HG03558 (cell line): ENCODE measurements around the gene ALKBH3.
A peak's percentile ranks its signal among the peaks of the same experiment; 100 is the strongest.

Experiments
- ATAC-seq: cut with Tn5 transposase; IDR thresholded peaks from one replicate; pipeline ENCODE4 v1.9.1; 2021; ENCODE audit warnings: moderate number of reproducible peaks; ENCODE audit not compliant: unreplicated experiment; ENCODE audit errors: extremely low read depth

The ALKBH3 gene

DNA sequence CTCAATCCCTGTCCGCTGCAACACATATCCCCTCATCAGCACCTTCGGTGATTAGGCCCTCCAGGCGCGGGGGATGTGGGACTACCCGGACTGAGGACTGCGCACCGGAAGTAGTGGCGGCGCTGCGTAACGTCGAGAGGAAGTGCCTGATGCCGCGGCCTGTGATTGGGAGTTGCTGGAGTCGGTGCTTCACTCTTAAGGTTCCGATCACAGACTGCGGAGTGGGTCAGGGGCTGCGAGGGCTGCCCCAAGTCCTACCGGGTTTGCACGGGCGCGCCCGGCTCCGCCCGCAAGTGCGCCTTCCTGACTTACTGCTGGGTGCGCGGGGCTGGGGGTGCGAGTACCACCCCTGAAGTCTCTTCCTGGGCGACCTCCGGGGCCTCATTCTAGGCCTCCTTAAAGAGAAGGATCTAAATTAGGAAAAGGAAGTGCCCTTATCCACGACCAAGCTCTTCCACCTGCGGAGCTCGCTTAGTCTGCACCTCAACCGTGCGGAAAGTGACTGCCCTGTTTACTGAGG lies at the start of gene ALKBH3:
ALKBH3 (plus strand) TSS at position 192 of the 520 bp plus-strand sequence. CDS start 1,822 bp downstream, outside the sequence.
- ATAC-seq, result peak; percentile 94

DNA sequence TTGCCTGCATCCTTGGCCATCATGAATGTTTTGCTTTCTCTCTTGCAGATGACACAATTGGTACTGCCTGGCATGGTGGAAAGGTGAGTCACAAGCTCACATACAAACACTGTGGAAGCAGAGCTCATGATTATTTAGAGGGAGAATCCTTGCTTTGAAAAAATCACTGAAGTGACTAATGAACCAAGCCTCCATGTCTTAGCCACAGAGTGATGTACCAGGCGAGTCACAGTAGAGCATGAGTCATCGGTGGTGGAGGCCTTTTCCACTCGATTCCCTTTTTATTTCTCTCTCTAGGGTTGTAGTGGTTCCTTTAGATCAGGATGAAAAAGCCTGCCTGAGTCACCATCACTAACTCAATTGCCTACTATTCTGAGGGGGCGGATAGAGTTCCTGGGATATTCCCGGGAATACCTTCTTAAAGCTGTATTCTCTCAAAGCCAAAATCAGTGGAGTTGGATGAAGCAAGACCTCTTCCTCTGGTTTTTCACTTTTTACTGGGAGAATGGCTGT lies 49.6 kb upstream of the ALKBH3 start:
- ATAC-seq, result peak; percentile 57

DNA sequence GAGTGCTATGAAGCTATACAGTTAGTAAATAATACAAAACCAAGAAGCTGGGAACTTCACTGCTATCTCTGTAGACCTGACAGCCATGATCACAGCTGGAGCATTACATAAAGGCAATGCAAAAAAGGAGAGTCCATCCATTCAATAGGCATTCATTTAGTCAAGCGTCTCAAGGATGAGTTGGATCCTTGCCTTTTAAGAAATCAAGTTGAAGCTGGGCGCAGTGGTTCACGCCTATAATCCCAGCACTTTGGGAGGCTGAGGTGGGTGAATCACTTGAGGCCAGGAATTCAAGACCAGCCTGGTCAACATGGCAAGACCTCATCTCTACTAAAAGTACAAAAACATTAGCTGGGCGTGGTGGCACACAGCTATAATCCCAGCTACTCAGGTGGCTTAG lies 48.1 kb upstream of the ALKBH3 start:
- no peak for ATAC-seq

DNA sequence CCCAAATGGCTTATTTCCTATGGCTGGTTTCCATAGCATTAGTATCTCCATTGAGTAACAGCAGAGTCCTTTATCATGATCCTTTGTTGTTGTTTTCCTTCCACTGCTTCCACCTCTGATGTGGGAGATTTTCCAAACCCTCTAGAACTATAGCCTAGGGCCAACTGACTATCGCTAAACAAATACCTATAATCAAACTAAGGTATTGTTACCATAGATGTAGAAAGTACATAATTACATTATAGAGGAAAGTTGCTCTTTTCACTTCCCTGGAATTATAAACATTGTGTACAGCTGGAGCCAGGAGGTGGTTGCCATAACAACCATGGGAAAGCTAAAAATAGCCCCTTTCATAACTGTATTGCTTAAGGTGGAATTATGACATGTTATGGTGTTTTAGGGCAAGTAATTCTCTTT lies 47.0 kb upstream of the ALKBH3 start:
- ATAC-seq, result no peak

DNA sequence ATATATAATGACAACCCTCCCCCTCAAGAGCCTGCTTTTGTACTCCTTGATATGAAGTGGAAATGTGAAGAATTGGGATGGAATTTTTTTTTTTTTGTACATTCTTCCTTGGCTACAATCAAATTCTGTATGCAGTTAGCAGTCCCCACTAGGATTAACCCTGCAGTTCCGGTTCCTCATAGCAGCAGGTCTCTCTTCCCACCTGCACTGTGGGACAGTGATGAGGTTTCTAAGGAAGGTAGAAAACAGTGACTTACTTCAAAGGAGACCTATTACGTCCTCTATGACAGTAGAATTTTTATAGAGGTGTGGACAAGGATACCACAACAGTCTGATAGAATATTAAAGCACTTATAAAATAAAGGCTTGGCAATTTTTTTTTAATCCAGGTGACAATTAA lies 46.3 kb upstream of the ALKBH3 start:
- no peak for ATAC-seq

DNA sequence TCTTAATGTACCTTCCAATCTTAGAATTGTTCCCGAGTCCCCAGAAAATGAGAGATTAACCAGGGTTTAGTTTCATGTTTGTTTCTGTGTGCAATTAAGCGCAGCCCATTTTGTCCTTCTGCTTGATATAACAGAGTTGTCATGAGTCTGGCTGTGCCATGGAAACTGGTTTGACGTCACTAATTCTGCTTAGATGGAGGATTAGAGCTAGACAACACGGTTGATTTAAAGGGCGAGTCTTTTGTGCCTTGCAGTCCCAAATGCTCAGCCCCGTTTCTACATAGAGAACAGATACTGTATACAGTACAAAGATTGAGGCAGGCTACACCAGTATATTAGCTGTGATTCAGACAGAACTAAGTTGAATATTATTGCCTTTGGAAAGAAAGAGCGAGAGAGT lies 45.5 kb upstream of the ALKBH3 start:
- no peak for ATAC-seq

DNA sequence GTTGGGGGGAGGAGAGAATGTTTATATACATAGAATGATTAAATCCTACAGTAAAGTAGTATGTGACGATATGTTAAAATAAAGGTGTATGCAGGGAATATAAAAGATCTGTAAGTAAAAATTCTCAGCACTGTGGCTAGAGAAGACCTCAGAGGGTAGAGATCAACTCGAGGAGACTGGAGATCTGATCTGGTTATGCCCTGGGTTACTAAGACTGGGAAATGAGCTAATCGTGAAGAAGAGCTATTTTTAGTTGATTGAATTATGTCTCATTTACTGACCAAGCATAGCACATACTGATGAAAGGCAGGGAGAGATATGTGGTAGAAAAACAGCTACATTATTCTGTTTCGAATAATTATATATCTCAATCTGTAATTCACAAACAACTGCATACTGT lies 42.8 kb upstream of the ALKBH3 start:
- no peak for ATAC-seq

DNA sequence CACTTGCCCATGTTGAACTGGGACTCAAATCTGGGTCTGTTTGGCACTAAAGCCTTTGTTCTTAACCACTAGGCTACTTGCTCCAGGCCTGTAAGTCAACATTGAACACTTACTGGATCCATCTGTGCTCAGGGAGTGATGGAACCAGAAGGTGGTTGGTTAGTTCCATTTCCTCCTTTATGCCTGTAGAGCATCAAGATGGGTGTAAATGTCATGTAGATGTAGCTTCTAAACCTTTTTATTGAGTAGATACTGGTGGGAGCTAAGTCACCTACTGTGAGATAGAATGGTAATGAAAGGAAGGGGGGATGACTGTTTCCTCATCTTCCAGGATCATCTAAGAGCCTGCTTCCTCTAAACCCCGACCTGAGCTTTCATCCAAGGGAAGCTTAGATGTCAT lies 38.6 kb upstream of the ALKBH3 start:
- ATAC-seq, result no peak

DNA sequence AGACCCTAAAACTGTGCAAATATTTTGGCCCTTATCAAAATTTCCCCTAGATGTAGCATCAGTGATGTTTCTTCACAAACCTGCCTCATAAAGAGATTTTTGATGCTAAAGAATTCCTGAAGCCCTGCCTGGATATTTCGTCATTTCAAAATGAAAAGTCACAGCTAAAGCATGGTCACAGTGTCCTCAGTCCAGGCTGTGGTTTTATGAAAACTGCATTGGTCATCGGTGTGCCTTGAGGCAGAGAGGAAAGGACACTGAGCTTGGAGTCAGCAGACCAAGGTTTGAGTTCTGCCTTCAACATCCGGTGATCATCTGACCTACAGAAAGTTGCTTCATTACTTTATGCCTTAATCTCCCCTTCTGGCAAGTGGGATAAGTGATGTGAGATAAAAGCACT lies 34.8 kb upstream of the ALKBH3 start:
- ATAC-seq, result no peak

DNA sequence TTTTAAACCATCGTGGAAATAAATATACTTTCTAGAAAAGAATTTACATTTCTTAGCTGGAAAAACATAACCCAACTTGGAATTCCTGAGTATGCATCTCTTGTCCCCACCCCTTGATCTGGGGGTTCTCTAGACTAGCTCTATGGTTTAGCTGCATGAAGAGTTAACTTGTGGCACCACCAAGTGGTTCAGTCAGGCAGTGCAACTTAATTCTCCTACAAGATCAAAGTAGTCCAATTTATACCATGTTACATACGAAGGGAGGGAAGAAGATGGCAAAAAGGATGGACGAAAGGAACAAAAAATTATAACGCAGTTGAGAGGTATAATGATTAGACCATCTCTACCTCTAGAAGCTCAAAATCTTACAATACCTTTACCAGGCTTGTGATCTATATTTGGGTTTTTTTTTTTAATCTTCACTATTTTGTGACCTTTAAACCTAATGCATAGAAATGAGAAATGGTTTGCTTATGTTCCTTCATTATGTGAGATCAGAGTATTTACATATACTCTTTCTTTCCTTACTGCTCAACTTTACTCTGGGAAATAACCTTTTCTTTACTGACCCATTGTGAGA lies 28.5 kb upstream of the ALKBH3 start:
- peak; percentile 78 for ATAC-seq

DNA sequence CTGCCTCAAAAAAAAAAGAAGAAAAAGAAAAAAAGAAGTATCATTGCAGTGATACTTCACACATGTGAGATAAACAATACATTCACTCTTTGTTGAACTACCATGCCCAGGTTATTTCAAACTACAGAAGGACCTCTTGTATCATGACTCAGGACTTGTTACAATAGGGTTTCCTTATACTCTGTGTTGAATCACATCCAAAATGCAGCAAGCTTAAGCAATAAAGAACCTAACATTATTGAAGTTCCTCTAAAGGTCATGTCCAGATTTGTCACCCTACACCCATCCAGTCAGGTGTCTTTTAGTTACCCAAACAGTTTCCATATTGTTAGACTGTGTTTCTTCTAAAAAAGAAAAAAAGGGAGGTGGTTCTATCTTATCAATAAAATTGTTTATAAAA lies 26.9 kb upstream of the ALKBH3 start:
- ATAC-seq, result no peak

DNA sequence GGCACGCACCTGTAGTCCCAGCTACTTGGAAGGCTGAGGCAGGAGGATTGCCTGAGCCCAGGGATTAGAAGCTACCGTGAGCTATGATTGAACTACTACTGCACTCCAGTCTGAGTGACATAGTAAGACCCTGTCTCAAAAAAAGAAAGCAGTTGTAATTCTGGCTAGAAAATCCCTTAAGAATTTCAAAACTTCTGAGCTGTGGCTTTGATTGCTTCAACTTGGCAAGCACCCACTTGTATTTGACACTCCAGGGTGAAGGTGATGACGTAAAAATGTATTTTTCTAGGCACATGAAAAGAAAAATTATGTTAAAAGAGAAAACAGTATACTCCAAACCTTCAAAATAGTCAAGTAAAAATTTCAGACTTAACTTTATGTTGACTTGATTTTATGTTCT lies 23.6 kb upstream of the ALKBH3 start:
- no peak for ATAC-seq

DNA sequence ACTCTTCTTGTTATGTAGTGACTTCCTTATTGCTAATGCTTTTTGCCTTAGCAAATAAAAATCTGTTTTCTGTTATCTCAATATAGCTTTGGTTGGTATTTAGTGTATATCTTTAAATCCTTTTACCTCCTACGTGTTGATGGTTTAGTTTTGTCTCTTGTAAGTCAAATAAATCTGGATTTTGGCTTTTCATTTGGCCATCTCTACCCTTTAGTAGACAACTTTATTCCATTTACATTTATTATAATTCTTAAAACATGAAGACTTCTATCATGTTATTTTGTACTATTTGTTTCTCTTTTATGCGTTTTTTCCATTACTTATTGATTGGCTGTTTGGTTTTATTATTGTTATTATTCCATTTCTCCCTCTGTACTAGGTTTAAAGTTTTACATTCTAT lies 19.5 kb upstream of the ALKBH3 start:
- ATAC-seq, result no peak

DNA sequence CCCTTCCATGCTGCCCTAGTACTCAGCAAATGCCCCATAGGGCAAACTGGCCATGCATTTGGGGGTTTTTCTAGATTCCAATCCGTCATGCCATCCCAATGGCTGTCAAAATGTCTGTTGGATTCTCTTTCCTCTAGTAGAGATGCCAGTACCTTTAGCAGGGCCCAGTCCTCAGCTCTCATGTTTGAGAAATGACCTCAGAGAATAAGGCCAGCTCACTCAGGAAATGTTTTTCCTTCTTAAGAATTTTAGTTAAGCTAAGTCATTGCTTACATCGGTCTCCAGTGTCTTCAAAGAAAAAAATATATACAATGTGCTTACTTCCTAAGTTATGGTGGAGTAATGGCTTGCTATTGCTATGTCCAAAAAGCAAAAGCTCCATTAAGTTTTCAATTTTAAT lies 14.1 kb upstream of the ALKBH3 start:
- ATAC-seq, result no peak

DNA sequence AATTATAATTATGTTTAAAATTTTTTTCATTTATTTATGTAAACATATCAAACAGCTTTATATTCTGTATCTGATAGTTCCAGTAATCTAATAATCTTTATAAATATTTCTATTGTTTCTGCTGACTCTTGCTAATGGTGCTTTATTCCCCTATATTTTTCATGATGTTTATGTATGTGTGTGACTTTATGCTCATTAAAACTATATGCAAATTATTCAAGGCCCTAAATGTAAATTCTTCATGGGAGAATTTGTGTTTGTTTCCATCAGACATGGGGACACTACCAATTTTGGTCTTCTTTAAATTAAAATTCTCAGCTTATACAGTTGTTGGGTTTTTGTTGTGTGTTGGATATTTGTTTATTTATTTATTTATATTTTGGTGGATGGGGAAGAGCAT lies 13.7 kb upstream of the ALKBH3 start:
- ATAC-seq, result no peak

DNA sequence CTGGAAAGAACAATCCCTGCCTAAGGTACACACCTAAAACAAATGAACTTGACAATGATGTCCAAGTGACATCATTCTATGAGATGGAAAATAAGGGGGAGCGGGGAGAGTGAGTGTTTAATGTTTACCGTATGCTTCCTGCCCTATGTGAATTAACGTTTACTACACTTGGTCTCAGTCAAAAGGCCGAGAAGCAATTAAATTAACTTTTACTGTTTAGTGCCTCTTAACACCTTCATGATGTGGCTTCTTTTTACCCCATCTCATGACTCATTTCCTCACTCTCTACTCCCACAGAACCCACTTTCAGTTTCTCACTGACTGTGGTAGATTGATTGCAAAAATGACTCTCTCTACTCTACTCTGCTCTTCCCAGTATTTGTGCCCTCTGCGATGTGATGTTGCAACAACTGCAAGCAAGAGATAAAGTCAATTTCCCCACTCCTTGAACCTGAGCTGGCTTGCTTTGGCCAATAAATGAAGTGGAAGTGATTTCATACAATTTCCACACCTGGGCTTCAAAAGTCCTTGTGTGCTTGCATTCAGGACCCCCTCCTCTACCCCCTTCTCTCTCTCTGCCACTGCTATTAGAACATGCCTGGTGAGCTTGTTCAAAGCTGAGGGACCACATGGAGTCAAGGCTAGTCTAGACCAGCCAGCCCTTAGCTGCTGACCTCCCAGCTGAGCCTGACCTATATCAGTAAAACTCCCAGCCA lies 11.6 kb upstream of the ALKBH3 start:
- ATAC-seq, result peak; percentile 100

DNA sequence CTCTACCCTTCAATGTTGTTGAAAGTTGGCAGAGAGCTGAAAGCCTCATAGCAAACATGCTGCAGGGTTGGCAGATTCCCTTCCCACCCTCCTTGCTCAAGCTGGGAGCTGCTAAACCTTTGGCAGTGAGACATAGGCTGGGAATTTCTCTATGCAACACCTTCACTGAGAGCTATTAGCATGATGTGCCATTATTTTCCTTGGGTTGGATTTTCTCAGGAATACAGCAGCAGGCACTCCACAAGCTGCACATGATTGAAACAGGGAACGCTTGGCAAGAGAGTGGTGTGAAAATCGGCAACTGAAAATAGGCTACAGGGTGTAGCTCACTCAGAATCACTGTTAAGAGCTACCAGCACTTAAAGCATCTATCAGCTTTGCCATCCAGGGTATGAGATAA lies 9.6 kb upstream of the ALKBH3 start:
- no peak for ATAC-seq

DNA sequence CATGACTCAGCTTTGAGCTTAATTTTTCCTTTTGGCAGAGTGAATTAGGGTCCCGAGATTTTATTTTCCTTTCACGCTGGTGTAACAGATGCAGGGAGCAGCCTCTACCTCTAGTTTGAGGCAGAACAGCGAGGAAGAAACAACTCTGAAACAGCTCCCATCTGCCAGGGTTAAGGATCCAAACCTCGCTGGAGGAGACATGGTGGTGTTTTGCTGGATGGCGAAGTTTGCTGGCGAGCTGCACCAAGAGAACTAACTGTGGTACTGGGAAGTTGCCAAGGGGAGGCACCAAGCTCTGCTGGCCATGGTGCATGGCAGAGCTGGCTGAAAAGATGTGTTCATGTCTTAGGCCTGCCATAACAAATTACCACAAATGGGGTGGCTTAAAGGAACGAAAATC lies 7.6 kb upstream of the ALKBH3 start:
- ATAC-seq, result no peak

DNA sequence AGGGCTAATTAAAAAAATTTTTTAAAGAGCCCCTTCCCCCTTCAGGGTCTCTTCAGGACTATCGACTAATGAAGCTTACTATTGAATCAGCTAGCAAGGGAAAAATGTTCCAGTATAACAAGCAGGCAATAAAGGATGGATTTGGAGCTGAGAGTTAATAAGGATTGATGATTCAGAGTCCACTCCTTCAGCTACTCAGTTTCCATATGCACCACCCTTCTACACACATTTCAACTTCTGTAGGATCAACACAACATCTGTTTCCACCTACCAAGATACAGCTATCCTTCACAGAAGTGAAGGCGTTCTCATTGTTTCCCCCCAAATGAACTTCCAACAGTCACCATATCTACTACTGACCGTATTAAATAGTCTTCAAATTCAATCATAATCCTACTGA lies 6.6 kb upstream of the ALKBH3 start:
- no peak for ATAC-seq

DNA sequence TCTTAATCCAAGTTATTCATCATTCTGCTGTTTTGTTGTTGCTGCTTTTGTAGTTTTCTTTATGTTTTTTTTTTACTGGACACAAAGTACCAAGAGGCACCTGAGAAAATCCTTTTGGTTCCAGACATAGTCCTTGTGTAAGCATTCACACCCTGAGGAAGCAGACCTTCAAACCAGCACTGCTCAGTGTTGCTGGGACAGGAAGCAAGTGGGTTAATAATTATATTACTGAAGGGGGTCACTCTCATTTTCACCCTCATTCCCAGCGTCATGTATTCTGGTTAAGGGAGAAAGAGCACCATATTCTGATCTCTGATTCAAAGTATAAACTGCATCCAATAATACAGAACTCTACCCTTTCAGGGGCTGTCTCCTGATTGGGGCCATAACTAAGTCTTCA lies 5.9 kb upstream of the ALKBH3 start:
- ATAC-seq, result peak; percentile 53

DNA sequence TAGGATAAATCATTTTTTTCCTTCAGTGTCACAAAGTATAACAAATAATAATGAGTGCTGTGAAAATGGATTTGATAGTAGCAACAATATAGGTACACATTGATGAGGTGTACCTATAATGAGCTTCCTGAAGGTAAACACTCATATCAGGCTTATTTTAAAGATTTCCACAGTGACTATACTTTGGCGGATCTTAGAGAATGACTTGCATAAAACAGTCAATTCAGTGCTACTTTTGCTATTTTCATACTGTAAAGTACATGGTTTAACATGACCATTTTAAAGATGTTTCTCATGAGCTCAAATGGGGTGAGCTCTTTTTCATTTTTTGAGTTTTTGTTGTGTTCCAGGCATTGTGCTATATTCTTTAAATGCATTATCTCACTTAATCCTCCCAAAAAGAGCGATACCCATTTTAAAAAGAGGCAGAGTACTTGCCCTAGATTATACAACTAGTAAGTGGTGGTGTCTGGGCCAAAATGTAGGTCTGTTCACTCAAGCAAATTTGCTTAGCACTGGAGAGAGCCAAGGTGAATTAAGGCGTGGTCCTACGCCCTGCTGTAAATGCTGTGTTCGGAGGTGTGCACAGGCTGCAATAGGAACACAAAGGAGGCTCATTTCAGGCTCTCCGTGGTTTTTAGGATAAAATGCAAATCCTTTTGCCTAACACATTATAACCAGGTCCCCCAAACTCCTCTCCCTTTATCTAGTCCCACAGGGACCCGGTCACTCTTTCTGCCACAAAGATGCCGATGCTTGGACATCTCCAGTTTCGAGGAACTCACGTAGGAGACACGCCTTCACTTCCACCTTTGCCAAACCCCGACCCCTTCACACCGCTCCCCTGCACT lies 617 bp upstream of the ALKBH3 start:
- no peak for ATAC-seq
